Liver (tissue), 9 donors: ENCODE results near the gene TARS1. TPM values are rescaled to one million over a fixed set of nuclear protein-coding genes. Genes with fewer than 3 reads are reported as not detected.

Experiments
- DNase-seq: peaks from one replicate; pipeline ENCODE4 v3.0.0-alpha.2; 2017; ENCODE audit warnings: low spot score
- H3K27ac ChIP-seq, 2 donors: one replicate each; pipeline ENCODE4 v1.7.0; 2013; ENCODE audit warnings: inconsistent platforms in 2 of 2, low read length in 2 of 2, control low read depth in 1 of 2, low read depth in 1 of 2, mild to moderate bottlenecking in 1 of 2
- H3K27me3 ChIP-seq, 4 donors: one replicate each; pipeline versions ENCODE4 v1.6.1 to v1.7.0; 2013; ENCODE audit warnings: low read length in 3 of 4, inconsistent platforms in 1 of 4, mild to moderate bottlenecking in 1 of 4, moderate library complexity in 1 of 4; ENCODE audit not compliant: control insufficient read depth in 4 of 4, insufficient read depth in 4 of 4
- H3K36me3 ChIP-seq, 4 donors: one replicate each; pipeline versions ENCODE4 v1.6.1 to v1.7.0; 2013; ENCODE audit warnings: low read length in 3 of 4, mild to moderate bottlenecking in 3 of 4, low read depth in 1 of 4, moderate library complexity in 1 of 4; ENCODE audit not compliant: control insufficient read depth in 4 of 4, insufficient read depth in 3 of 4
- H3K4me1 ChIP-seq, 4 donors: one replicate each; pipeline versions ENCODE4 v1.6.1 to v1.7.0; 2013; ENCODE audit warnings: low read length in 3 of 4, mild to moderate bottlenecking in 3 of 4, moderate library complexity in 1 of 4; ENCODE audit not compliant: control insufficient read depth in 4 of 4, insufficient read depth in 4 of 4
- H3K4me3 ChIP-seq, 3 donors: one replicate each; pipeline versions ENCODE4 v1.6.1 to v1.7.0; 2013; ENCODE audit warnings: low read length in 3 of 3, control low read depth in 1 of 3, low read depth in 1 of 3, mild to moderate bottlenecking in 1 of 3
- H3K9ac ChIP-seq, 2 donors: one replicate each; pipeline ENCODE4 v1.7.0; 2013; ENCODE audit warnings: low read length in 2 of 2, mild to moderate bottlenecking in 2 of 2, moderate library complexity in 2 of 2, control low read depth in 1 of 2, low read depth in 1 of 2
- H3K9me3 ChIP-seq, 4 donors: one replicate each; pipeline versions ENCODE4 v1.6.1 to v1.7.0; 2013; ENCODE audit warnings: low read length in 3 of 4; ENCODE audit not compliant: control insufficient read depth in 4 of 4
- EGR1 ChIP-seq, 2 donors: IDR thresholded peaks; 2 replicates each; pipeline ENCODE4 v1.6.1; 2016 to 2018; ENCODE audit warnings: antibody characterized with exemption in 2 of 2, low read depth in 2 of 2
- FOXA1 ChIP-seq: IDR thresholded peaks from 2 replicates; pipeline ENCODE4 v1.6.1; 2016; ENCODE audit warnings: antibody characterized with exemption
- HNF4A ChIP-seq, 2 donors: conservative IDR thresholded peaks; 2 replicates each; pipeline ENCODE4 v1.6.1; 2016; ENCODE audit warnings: antibody characterized with exemption in 2 of 2, mild to moderate bottlenecking in 2 of 2
- NR2F2 ChIP-seq: IDR thresholded peaks from 2 replicates; pipeline ENCODE4 v1.6.1; 2016; ENCODE audit warnings: antibody characterized with exemption
- RAD21 ChIP-seq, 2 donors: IDR thresholded peaks; 2 replicates each; pipeline ENCODE4 v1.6.1; 2016; ENCODE audit warnings: antibody characterized with exemption in 2 of 2, mild to moderate bottlenecking in 2 of 2
- SP1 ChIP-seq: IDR thresholded peaks from 2 replicates; pipeline ENCODE4 v1.6.1; 2018; ENCODE audit warnings: antibody characterized with exemption, mild to moderate bottlenecking
- YY1 ChIP-seq: IDR thresholded peaks from 2 replicates; pipeline ENCODE4 v1.6.1; 2016; ENCODE audit warnings: antibody characterized with exemption, mild to moderate bottlenecking
- WGBS: extraction: QIAGEN DNeasy Blood & Tissue Kit; methylation state at CpG from one replicate; pipeline ENCODE4 v1.1.7; 2013; 5-methylcytosine and 5-hydroxymethylcytosine counted together
- polyA plus RNA-seq, 2 donors: library from polyadenylated mRNA; stranded (reverse) in 1 of 2; unstranded in 1 of 2; fragments of 200-250 nt in 1 of 2; fragments of >200 nt in 1 of 2; fragmentation: Nextera tagmentation in 1 of 2; extraction: Ambion mirVana in 1 of 2; gene quantifications; one replicate each; pipeline versions ENCODE4 v1.2.1 to v1.2.3, GENCODE V29; 2013 to 2015
- total RNA-seq, 2 donors: library from RNA; depleted of rRNA; stranded (reverse); fragments of >200 nt; gene quantifications; one replicate each; pipeline ENCODE4 v1.2.3, GENCODE V29; 2014
- TF ChIP-seq, protein P1 (sequence below): fragments of 150-350 bp; IDR thresholded peaks from 2 replicates; pipeline ENCODE4 v1.5.1; 2017; ENCODE audit warnings: improper control_type of control experiment, low read depth, low read length; ENCODE audit not compliant: missing input control
- TF ChIP-seq, protein P2 (sequence below): IDR thresholded peaks from 2 replicates; pipeline ENCODE4 v1.6.1; 2016; ENCODE audit warnings: antibody characterized with exemption
- TF ChIP-seq, protein P3 (sequence below): IDR thresholded peaks from 2 replicates; pipeline ENCODE4 v1.6.1; 2016; ENCODE audit warnings: antibody characterized with exemption
- donor health status: healthy.
- donor health status: healthy.
- donor health status: healthy.
- donor health status: healthy.
- donor health status: healthy.

TARS1 gene
- total and polyA plus RNA-seq, 4 donors, result 69.1 to 101 (median 93.2) TPM

DNA sequence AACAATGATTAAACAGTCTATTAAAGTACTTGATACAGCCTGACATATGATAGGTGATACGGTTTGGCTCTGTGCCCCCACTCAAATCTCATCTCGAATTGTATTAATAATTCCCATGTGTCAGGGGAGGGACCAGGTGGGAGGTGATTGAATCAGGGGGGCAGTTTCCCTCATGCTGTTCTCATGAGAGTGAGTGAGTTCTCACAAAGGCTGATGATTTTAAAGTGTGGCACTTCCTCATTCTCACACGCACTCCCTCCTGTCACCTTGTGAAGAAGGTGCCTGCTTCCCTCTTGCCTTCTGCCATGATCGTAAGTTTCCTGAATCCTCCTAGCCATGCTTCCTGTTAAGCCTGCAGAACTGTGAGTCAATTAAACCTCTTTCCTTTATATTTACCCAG, 40.1 kb upstream of the TARS1 start (continued):
- TF ChIP-seq, protein P1, sequence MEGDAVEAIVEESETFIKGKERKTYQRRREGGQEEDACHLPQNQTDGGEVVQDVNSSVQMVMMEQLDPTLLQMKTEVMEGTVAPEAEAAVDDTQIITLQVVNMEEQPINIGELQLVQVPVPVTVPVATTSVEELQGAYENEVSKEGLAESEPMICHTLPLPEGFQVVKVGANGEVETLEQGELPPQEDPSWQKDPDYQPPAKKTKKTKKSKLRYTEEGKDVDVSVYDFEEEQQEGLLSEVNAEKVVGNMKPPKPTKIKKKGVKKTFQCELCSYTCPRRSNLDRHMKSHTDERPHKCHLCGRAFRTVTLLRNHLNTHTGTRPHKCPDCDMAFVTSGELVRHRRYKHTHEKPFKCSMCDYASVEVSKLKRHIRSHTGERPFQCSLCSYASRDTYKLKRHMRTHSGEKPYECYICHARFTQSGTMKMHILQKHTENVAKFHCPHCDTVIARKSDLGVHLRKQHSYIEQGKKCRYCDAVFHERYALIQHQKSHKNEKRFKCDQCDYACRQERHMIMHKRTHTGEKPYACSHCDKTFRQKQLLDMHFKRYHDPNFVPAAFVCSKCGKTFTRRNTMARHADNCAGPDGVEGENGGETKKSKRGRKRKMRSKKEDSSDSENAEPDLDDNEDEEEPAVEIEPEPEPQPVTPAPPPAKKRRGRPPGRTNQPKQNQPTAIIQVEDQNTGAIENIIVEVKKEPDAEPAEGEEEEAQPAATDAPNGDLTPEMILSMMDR, result no peak
- TF ChIP-seq RAD21 (IDR thresholded peaks at IDR 0.05) (no peak), EGR1 (IDR thresholded peaks at IDR 0.05; ENCODE audit: low read depth in 2 of 2) (no peak)

DNA sequence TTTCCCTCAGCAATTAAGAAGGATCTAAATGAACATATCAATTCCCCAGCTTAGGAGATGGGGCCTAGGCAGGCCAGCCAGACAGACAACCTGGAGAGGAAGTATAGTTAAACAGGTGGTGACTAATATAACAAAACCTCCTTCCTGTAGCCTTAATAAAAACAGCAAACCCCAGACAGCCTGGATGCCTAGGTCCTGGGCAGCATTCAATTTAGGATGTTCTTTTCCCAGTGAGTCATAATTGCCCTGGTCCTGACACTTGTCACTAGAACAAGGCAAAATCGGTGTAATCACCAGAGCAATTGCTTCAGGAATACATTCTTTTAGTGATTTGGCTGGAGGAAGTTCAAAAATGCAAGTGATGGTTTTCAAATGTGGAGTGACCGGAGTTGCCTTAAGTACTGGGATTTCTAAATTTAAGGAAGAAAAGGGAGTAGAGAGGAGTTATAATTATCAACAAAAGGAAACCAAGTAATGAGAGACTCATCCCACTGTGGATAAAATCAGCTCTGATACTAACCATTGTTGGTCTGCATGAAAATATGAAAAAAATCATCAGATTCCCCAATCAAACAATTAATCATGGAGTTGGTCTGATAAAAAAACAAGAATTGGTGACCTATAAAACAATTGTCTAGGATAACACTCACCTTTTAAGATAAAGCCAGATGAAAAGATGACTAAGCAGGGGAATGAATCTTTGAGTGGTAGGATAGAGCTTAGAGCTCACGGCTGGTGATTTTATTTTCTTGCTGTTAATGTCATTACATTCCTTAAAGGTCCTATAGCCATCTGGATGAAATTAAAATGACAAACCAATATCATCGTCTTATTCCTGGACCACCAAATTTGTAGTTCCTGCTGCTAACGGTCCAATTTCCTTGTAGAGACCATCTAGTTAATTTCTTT, 39.0 kb upstream of the TARS1 start:
- no peaks in the 10 kb centered on the region for H3K36me3 ChIP-seq
- DNase-seq, result no peak
- no peak overlapping the region for H3K9ac ChIP-seq
- TF ChIP-seq, protein P2, sequence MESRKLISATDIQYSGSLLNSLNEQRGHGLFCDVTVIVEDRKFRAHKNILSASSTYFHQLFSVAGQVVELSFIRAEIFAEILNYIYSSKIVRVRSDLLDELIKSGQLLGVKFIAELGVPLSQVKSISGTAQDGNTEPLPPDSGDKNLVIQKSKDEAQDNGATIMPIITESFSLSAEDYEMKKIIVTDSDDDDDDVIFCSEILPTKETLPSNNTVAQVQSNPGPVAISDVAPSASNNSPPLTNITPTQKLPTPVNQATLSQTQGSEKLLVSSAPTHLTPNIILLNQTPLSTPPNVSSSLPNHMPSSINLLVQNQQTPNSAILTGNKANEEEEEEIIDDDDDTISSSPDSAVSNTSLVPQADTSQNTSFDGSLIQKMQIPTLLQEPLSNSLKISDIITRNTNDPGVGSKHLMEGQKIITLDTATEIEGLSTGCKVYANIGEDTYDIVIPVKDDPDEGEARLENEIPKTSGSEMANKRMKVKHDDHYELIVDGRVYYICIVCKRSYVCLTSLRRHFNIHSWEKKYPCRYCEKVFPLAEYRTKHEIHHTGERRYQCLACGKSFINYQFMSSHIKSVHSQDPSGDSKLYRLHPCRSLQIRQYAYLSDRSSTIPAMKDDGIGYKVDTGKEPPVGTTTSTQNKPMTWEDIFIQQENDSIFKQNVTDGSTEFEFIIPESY, result no peak
- TF ChIP-seq, protein P1, result no peak
- TF ChIP-seq YY1 (no peak), SP1 (no peak), FOXA1 (no peak), NR2F2 (peak; percentile 34)
- no peak overlapping the region for H3K4me3 ChIP-seq
- H3K27me3 ChIP-seq, result peaks cover 0 to 2% (median 0%) of the 10 kb centered on the region in 4 donors
- H3K27ac ChIP-seq, result no peak overlapping the region
- WGBS, result 62% methylated on average over 5 of the region's 5 CpGs
- H3K9me3 ChIP-seq, result no peaks in the 10 kb centered on the region
- H3K4me1 ChIP-seq, result no peaks in the 10 kb centered on the region

DNA sequence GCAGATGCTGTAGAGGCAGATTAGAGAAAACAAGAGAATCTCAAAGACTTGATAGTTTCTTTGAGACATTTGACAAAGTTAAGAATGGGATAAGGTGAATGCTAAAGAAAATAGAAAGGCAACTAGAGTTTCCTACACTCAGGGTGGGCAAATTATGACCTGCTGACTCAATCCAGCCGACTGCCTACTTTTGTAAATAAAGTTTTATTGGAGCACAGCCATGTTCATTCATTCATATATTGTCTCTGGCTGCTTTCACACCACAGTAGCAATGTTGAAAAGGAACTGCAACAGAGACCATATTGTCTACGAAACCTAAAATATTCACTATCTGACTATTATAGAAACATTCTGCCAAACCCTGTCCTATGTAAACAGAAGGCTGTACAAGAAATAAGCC, 37.6 kb upstream of the TARS1 start:
- no peak for DNase-seq
- no peak overlapping the region for H3K9ac ChIP-seq
- peaks cover 0 to 2% (median 0%) of the 10 kb centered on the region in 4 donors for H3K27me3 ChIP-seq
- H3K27ac ChIP-seq, result no peak overlapping the region
- no peak overlapping the region for H3K4me3 ChIP-seq
- H3K9me3 ChIP-seq, result no peaks in the 10 kb centered on the region
- no peaks in the 10 kb centered on the region for H3K4me1 ChIP-seq
- TF ChIP-seq HNF4A (conservative IDR thresholded peaks at IDR 0.05), result no peak
- TF ChIP-seq, protein P3, sequence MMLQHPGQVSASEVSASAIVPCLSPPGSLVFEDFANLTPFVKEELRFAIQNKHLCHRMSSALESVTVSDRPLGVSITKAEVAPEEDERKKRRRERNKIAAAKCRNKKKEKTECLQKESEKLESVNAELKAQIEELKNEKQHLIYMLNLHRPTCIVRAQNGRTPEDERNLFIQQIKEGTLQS, result no peak
- H3K36me3 ChIP-seq, result no peaks in the 10 kb centered on the region
- 68% methylated on average over 2 of the region's 2 CpGs for WGBS
